Neural cell (in vitro differentiated cells): ENCODE results near the gene NSUN4.

Experiments
- EZH2 ChIP-seq: fragments of 200-600, 300-800 bp; shearing (Covaris generic), sonication (generic); IDR thresholded peaks from 2 replicates; pipeline ENCODE4 v1.6.1; 2014; ENCODE audit warnings: antibody characterized with exemption, low read length, borderline replicate concordance, mild to moderate bottlenecking; ENCODE audit not compliant: insufficient read depth, poor library complexity, severe bottlenecking
- POLR2AphosphoS5 ChIP-seq: IDR thresholded peaks from 2 replicates; pipeline ENCODE4 v1.6.1; 2012
- RAD21 ChIP-seq: fragments of 450-650 bp; conservative IDR thresholded peaks from 2 replicates; pipeline ENCODE4 v1.6.1; 2014; ENCODE audit warnings: antibody characterized with exemption, mild to moderate bottlenecking, moderate library complexity
- SMC3 ChIP-seq: fragments of 450-650 bp; conservative IDR thresholded peaks from 2 replicates; pipeline ENCODE4 v1.6.1; 2014; ENCODE audit warnings: antibody characterized with exemption, mild to moderate bottlenecking, moderate library complexity; ENCODE audit not compliant: poor library complexity
- TF ChIP-seq, protein P1 (sequence below): fragments of 450-650 bp; IDR thresholded peaks from 2 replicates; pipeline ENCODE4 v1.5.1; 2014; ENCODE audit warnings: antibody characterized with exemption, mild to moderate bottlenecking, moderate library complexity; ENCODE audit not compliant: poor library complexity, severe bottlenecking
- TF ChIP-seq, protein P2 (sequence below): IDR thresholded peaks from 2 replicates; pipeline ENCODE4 v1.6.1; 2012; ENCODE audit warnings: borderline replicate concordance

DNA sequence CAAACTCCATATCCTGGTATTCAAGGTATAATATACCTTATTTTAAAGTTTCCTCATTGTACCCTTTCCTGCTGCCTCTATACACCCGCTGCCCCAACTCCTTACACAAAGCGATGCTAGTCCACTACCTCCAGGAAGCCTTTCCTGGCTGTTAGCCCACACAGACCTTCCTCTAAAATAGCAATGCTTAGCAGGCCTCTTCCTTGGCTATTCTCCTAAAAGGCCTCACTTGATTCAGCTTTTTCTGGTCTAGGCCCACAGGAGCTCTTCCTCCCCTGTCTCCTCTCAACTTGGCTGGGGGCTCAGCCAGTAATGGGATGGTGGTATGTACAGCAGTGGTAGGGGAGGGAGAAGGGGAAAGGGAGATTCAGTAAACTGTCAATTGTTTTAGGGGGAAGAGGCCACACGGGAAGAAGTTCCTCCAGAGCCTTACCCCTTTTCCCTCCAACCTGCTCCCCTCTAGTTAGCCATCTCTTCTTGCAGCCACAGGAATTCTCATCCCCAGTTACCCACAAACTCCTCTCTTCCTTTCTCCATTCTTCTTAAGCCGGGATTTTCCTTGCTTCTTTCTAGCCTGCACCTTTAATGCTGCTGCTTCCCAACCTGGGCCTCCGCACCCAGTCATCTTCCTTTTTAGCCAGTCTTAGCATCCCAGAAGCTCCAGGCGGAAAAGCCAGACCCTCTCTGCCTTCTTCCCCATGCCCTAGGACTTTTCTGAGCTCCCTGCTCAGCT is 39.8 kb upstream of the NSUN4 start:
- TF ChIP-seq, protein P1, sequence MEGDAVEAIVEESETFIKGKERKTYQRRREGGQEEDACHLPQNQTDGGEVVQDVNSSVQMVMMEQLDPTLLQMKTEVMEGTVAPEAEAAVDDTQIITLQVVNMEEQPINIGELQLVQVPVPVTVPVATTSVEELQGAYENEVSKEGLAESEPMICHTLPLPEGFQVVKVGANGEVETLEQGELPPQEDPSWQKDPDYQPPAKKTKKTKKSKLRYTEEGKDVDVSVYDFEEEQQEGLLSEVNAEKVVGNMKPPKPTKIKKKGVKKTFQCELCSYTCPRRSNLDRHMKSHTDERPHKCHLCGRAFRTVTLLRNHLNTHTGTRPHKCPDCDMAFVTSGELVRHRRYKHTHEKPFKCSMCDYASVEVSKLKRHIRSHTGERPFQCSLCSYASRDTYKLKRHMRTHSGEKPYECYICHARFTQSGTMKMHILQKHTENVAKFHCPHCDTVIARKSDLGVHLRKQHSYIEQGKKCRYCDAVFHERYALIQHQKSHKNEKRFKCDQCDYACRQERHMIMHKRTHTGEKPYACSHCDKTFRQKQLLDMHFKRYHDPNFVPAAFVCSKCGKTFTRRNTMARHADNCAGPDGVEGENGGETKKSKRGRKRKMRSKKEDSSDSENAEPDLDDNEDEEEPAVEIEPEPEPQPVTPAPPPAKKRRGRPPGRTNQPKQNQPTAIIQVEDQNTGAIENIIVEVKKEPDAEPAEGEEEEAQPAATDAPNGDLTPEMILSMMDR: no peak
- TF ChIP-seq POLR2AphosphoS5: no peak
- TF ChIP-seq RAD21: no peak
- no peak for TF ChIP-seq SMC3
- TF ChIP-seq, protein P2, sequence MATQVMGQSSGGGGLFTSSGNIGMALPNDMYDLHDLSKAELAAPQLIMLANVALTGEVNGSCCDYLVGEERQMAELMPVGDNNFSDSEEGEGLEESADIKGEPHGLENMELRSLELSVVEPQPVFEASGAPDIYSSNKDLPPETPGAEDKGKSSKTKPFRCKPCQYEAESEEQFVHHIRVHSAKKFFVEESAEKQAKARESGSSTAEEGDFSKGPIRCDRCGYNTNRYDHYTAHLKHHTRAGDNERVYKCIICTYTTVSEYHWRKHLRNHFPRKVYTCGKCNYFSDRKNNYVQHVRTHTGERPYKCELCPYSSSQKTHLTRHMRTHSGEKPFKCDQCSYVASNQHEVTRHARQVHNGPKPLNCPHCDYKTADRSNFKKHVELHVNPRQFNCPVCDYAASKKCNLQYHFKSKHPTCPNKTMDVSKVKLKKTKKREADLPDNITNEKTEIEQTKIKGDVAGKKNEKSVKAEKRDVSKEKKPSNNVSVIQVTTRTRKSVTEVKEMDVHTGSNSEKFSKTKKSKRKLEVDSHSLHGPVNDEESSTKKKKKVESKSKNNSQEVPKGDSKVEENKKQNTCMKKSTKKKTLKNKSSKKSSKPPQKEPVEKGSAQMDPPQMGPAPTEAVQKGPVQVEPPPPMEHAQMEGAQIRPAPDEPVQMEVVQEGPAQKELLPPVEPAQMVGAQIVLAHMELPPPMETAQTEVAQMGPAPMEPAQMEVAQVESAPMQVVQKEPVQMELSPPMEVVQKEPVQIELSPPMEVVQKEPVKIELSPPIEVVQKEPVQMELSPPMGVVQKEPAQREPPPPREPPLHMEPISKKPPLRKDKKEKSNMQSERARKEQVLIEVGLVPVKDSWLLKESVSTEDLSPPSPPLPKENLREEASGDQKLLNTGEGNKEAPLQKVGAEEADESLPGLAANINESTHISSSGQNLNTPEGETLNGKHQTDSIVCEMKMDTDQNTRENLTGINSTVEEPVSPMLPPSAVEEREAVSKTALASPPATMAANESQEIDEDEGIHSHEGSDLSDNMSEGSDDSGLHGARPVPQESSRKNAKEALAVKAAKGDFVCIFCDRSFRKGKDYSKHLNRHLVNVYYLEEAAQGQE: no peak
- no peak for TF ChIP-seq EZH2
